Keratinocyte (primary cell): ENCODE measurements around the gene DHX58. TPM values are rescaled to one million over a fixed set of nuclear protein-coding genes. Genes with fewer than 3 reads are reported as not detected.

Experiments
- DNase-seq: peaks from one replicate; pipeline ENCODE4 v3.0.0-alpha.2; 2011; ENCODE audit warnings: low read depth, missing footprints, low spot score
- FAIRE-seq: peaks from 2 replicates; lab custom pipeline; 2011; peaks lifted over from hg19 to GRCh38; lab: Jason Lieb, UNC
- H2AFZ ChIP-seq: 2 replicates; pipeline ENCODE4 v1.6.0; 2012; ENCODE audit warnings: low read length, control low read depth, inconsistent platforms; ENCODE audit not compliant: control insufficient read depth
- H3K27ac ChIP-seq: 2 replicates; pipeline ENCODE4 v1.5.1; 2011; ENCODE audit warnings: low read length; ENCODE audit not compliant: control insufficient read depth, insufficient read depth
- H3K27me3 ChIP-seq: 3 replicates; pipeline ENCODE4 v1.6.0; 2011; ENCODE audit warnings: low read length; ENCODE audit not compliant: control insufficient read depth, insufficient read depth; ENCODE audit errors: extremely low read depth
- H3K36me3 ChIP-seq, 2 experiments: 2 replicates in 1 of 2; 3 replicates in 1 of 2; pipeline ENCODE4 v1.5.1; 2011; ENCODE audit warnings: low read length in 2 of 2, mild to moderate bottlenecking in 1 of 2; ENCODE audit not compliant: control insufficient read depth in 2 of 2, insufficient read depth in 2 of 2; ENCODE audit errors: extremely low read depth in 1 of 2
- H3K4me1 ChIP-seq: 3 replicates; pipeline ENCODE4 v1.5.1; 2011; ENCODE audit warnings: low read length; ENCODE audit not compliant: control insufficient read depth, insufficient read depth; ENCODE audit errors: extremely low read depth
- H3K4me2 ChIP-seq: 3 replicates; pipeline ENCODE4 v1.6.0; 2011; ENCODE audit warnings: low read depth, low read length; ENCODE audit not compliant: control insufficient read depth, insufficient read depth; ENCODE audit errors: extremely low read depth
- H3K4me3 ChIP-seq, 3 experiments: fragments of 200-600 bp in 1 of 3; sonication (generic) in 1 of 3; 2 replicates in 2 of 3; 3 replicates in 1 of 3; pipeline ENCODE4 v1.5.1; 2011 to 2016; ENCODE audit warnings: low read length in 3 of 3, mild to moderate bottlenecking in 3 of 3, control low read depth in 2 of 3, inconsistent platforms in 1 of 3, low read depth in 1 of 3, mixed read lengths in 1 of 3, mixed run types in 1 of 3, moderate library complexity in 1 of 3; ENCODE audit not compliant: control insufficient read depth in 2 of 3, insufficient read depth in 2 of 3; ENCODE audit errors: extremely low read depth in 1 of 3
- H3K79me2 ChIP-seq: 2 replicates; pipeline ENCODE4 v1.6.0; 2012; ENCODE audit warnings: low read length; ENCODE audit not compliant: control insufficient read depth, insufficient read depth
- H3K9ac ChIP-seq: 3 replicates; pipeline ENCODE4 v1.6.0; 2011; ENCODE audit warnings: low read length; ENCODE audit not compliant: control insufficient read depth, insufficient read depth; ENCODE audit errors: extremely low read depth
- H3K9me1 ChIP-seq: 3 replicates; pipeline ENCODE4 v1.6.0; 2011; ENCODE audit warnings: low read length; ENCODE audit not compliant: control insufficient read depth, insufficient read depth; ENCODE audit errors: extremely low read depth
- H3K9me3 ChIP-seq: 2 replicates; pipeline ENCODE4 v1.5.1; 2012; ENCODE audit warnings: low read depth, low read length; ENCODE audit not compliant: control insufficient read depth
- H4K20me1 ChIP-seq: 3 replicates; pipeline ENCODE4 v1.6.0; 2011; ENCODE audit warnings: low read length; ENCODE audit not compliant: control insufficient read depth, insufficient read depth; ENCODE audit errors: extremely low read depth
- EZH2 ChIP-seq: IDR thresholded peaks from one replicate; pipeline ENCODE4 v1.6.1; 2012; ENCODE audit warnings: inconsistent platforms, mild to moderate bottlenecking, low read length, moderate library complexity
- dilution Hi-C: fragments of 300-500 bp; cut with MboI; formaldehyde crosslinking; loops from one replicate; pipeline ENCODE4 v1.7.0; 2020; ENCODE audit warnings: low sequenced_read_pairs; ENCODE audit not compliant: extremely low pct_ligation_motif_present
- polyA plus RNA-seq, 5 experiments: library from polyadenylated mRNA; depleted of rRNA in 3 of 5; stranded (reverse) in 3 of 5; stranded (forward) in 1 of 5; unstranded in 1 of 5; fragments of >200 nt; gene quantifications; 1 replicate in 1 of 5; 2 replicates in 3 of 5; 3 replicates in 1 of 5; pipeline versions ENCODE4 v1.2.1 to v1.2.3, GENCODE V29; 2011 to 2012; ENCODE audit warnings: missing spikeins in 2 of 5, low read depth in 1 of 5, low replicate concordance in 1 of 5
- TF ChIP-seq, protein P1 (sequence below), 3 experiments: IDR thresholded peaks in 1 of 3; conservative IDR thresholded peaks in 1 of 3; optimal IDR thresholded peaks in 1 of 3; 2 replicates in 2 of 3; 3 replicates in 1 of 3; pipeline versions ENCODE3 to v1.5.1; 2011; ENCODE audit warnings: low read length in 3 of 3, mild to moderate bottlenecking in 3 of 3, moderate library complexity in 2 of 3, control low read depth in 1 of 3, inconsistent platforms in 1 of 3; ENCODE audit not compliant: insufficient read depth in 2 of 3; ENCODE audit errors: extremely low read depth in 1 of 3

The DHX58 gene
- polyA plus RNA-seq, 1 donor (not counting 4 experiments of a cell fraction or from before 2014, with no cell fraction given): 5.2 TPM

DNA sequence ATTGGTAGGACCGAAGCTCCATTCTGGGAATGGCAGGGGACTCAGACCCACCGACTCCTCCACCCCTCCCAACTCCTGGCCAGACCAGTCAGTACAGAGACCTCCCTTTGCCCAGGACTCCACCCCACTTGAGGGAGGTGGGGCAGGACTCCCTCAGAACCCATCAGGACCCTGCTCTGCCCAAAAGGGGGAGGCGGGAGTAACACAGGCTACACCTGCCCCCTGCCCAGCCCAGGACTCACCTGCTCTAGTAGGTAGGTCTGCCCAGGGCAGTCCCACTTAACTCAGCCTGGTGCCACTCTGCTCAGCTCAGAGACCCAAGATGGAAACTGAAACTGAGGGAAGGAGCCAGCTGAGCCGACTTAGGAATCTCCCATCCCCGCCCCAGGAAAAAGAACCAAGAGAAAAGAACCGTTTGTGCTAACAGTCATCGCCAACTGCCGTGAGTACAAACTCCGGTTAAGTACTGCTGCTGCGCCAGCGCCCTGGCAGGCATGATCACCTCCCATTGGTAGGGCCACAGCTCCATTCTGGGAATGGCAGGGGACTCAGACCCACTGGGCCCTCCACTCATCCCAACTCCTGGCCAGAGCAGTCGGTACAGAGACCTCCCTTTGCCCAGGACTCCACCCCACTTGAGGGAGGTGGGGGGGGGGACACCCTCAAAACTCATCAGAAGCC is 503 bp downstream of the DHX58 start:
- H3K4me3 ChIP-seq: peak overlapping the region; percentile 46 to 77 (median 67)
- H4K20me1 ChIP-seq: no peaks in the 10 kb centered on the region
- H3K36me3 ChIP-seq: peaks cover 10 to 15% of the 10 kb centered on the region in 2 experiments
- H3K4me1 ChIP-seq: peaks cover 26% of the 10 kb centered on the region
- FAIRE-seq (peak; percentile 53), DNase-seq (no peak)
- H3K27ac ChIP-seq: peak overlapping the region; percentile 76
- H3K9ac ChIP-seq: peak overlapping the region; percentile 81
- no peaks in the 10 kb centered on the region for H3K27me3 ChIP-seq
- dilution Hi-C loops: no loop called here
- peak overlapping the region; percentile 86 for H3K4me2 ChIP-seq
- H3K79me2 ChIP-seq: no peaks in the 10 kb centered on the region
- H3K9me1 ChIP-seq: no peaks in the 10 kb centered on the region
- TF ChIP-seq, protein P1, sequence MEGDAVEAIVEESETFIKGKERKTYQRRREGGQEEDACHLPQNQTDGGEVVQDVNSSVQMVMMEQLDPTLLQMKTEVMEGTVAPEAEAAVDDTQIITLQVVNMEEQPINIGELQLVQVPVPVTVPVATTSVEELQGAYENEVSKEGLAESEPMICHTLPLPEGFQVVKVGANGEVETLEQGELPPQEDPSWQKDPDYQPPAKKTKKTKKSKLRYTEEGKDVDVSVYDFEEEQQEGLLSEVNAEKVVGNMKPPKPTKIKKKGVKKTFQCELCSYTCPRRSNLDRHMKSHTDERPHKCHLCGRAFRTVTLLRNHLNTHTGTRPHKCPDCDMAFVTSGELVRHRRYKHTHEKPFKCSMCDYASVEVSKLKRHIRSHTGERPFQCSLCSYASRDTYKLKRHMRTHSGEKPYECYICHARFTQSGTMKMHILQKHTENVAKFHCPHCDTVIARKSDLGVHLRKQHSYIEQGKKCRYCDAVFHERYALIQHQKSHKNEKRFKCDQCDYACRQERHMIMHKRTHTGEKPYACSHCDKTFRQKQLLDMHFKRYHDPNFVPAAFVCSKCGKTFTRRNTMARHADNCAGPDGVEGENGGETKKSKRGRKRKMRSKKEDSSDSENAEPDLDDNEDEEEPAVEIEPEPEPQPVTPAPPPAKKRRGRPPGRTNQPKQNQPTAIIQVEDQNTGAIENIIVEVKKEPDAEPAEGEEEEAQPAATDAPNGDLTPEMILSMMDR (optimal IDR thresholded peaks at IDR 0.05 in 1 of 3, IDR thresholded peaks at IDR 0.05 in 1 of 3, conservative IDR thresholded peaks at IDR 0.05 in 1 of 3; ENCODE audit: extremely low read depth in 1 of 3, insufficient read depth in 2 of 3, low read length in 3 of 3): no peak
- no peak for TF ChIP-seq EZH2
- H3K9me3 ChIP-seq: no peaks in the 10 kb centered on the region
- H2AFZ ChIP-seq: peak overlapping the region; percentile 78

DNA sequence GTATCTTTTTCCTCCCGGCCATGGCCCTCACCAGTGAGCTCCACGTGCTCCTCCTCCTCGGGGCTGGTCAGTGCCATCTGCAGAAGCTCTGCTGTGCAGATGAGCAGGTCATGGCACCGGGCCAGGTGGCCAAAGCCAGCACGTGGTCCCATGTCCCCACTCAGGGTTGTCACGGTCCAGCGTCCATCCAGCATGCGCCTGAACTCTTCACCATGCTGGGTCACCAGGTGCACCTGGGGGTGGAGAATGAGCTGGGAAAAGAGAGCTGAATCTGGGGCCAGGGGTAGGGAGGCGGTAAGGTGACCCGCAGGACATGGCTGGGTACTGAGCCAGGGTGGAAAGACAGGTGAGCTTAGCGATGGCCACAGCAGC is 1.3 kb downstream of the DHX58 start:
- H3K27ac ChIP-seq: no peak overlapping the region
- no peak for TF ChIP-seq EZH2
- TF ChIP-seq, protein P1 (optimal IDR thresholded peaks at IDR 0.05 in 1 of 3, IDR thresholded peaks at IDR 0.05 in 1 of 3, conservative IDR thresholded peaks at IDR 0.05 in 1 of 3; ENCODE audit: extremely low read depth in 1 of 3, insufficient read depth in 2 of 3, low read length in 3 of 3): no peak
- peaks cover 8 to 9% of the 10 kb centered on the region in 2 experiments for H3K36me3 ChIP-seq
- no peak for DNase-seq
- H3K79me2 ChIP-seq: no peaks in the 10 kb centered on the region
- no peaks in the 10 kb centered on the region for H3K9me1 ChIP-seq
- no peaks in the 10 kb centered on the region for H3K27me3 ChIP-seq
- H2AFZ ChIP-seq: no peak overlapping the region
- H3K9ac ChIP-seq: no peak overlapping the region
- H3K9me3 ChIP-seq: no peaks in the 10 kb centered on the region
- H3K4me2 ChIP-seq: peak overlapping the region; percentile 86
- H3K4me1 ChIP-seq: peaks cover 28% of the 10 kb centered on the region
- dilution Hi-C loops: no loop called here
- H3K4me3 ChIP-seq: no peak overlapping the region
- H4K20me1 ChIP-seq: no peaks in the 10 kb centered on the region
- no peak for FAIRE-seq
